GM19452 (cell line): ENCODE data around the gene ABHD17B.
A peak's percentile ranks its signal among the peaks of the same experiment; 100 is the strongest.
"Not testable (repeated sequence)": the region's sequence is repeated elsewhere in the genome, so short reads cannot be mapped to it uniquely, and the experiment has no call there.

ENCODE experiments used
- ATAC-seq: cut with Tn5 transposase; IDR thresholded peaks from one replicate; pipeline ENCODE4 v1.9.1; 2021; ENCODE audit not compliant: unreplicated experiment

The ABHD17B gene

GRCh38 chr9:71911061-71911907 lies at the start of gene ABHD17B, which contains the start of gene C9orf85:
TSS of gene ABHD17B (minus strand) at chr9:71911193. CDS start at chr9:71875080, 36,113 bp downstream.
TSS of gene C9orf85 (plus strand) at chr9:71911639. CDS start at chr9:71911735, 96 bp downstream.
- peak; percentile 93 for ATAC-seq

GRCh38 chr9:71955300-71955915 lies 44.4 kb upstream of the ABHD17B start:
- ATAC-seq, result peak; percentile 70

GRCh38 chr9:71954652-71955051 lies 43.7 kb upstream of the ABHD17B start:
- not testable (repeated sequence) for ATAC-seq

- no peak for ATAC-seq
Observed at GRCh38 chr9:71944754-71945375, 33.9 kb upstream of the ABHD17B start.

GRCh38 chr9:71941998-71942567 lies 31.1 kb upstream of the ABHD17B start:
- no peak for ATAC-seq

- ATAC-seq, result no peak
Observed at GRCh38 chr9:71941060-71941568, 30.1 kb upstream of the ABHD17B start.

- ATAC-seq, result no peak
Observed at GRCh38 chr9:71937898-71938297, 26.9 kb upstream of the ABHD17B start.

- ATAC-seq, result no peak
Observed at GRCh38 chr9:71937070-71937625, 26.2 kb upstream of the ABHD17B start.

GRCh38 chr9:71936066-71936465 lies 25.1 kb upstream of the ABHD17B start:
- no peak for ATAC-seq

GRCh38 chr9:71931166-71931565 lies 20.2 kb upstream of the ABHD17B start:
- no peak for ATAC-seq

GRCh38 chr9:71929791-71930440 lies 18.9 kb upstream of the ABHD17B start:
- ATAC-seq, result no peak

- no peak for ATAC-seq
Observed at GRCh38 chr9:71929223-71929622, 18.2 kb upstream of the ABHD17B start.

GRCh38 chr9:71928806-71929205 lies 17.8 kb upstream of the ABHD17B start:
- ATAC-seq, result no peak

- no peak for ATAC-seq
Observed at GRCh38 chr9:71928376-71928775, 17.4 kb upstream of the ABHD17B start.

- ATAC-seq, result no peak
Observed at GRCh38 chr9:71925834-71926233, 14.8 kb upstream of the ABHD17B start.

- no peak for ATAC-seq
Observed at GRCh38 chr9:71924576-71924975, 13.6 kb upstream of the ABHD17B start.

- ATAC-seq, result no peak
Observed at GRCh38 chr9:71921190-71921814, 10.3 kb upstream of the ABHD17B start.

- no peak for ATAC-seq
Observed at GRCh38 chr9:71920456-71921189, 9.6 kb upstream of the ABHD17B start.

GRCh38 chr9:71918419-71918818 lies 7.4 kb upstream of the ABHD17B start:
- ATAC-seq, result no peak
